ENCODE results near the gene MBD3L4. TPM values are rescaled to one million over a fixed set of nuclear protein-coding genes. Genes with fewer than 3 reads are reported as not detected.
A peak's percentile ranks its signal among the peaks of the same experiment; 100 is the strongest.

Gene MBD3L4
- total RNA-seq, 1 experiment from 2014 or later = not detected

GRCh38 chr19:7078008-7078407, 38.0 kb upstream of the MBD3L4 start:
- Histone ChIP-seq H3K27ac (ENCODE audit: low read depth, low read length) (no peak overlapping the region), H3K9me3 (ENCODE audit: control insufficient read depth in 1 of 2, insufficient read depth in 1 of 2, low read depth in 1 of 2, low read length in 2 of 2) (peaks cover 46 to 47% of the 10 kb centered on the region in 2 experiments; a peak in 3 of 4 replicates)
- DNase-seq (ENCODE audit: low read depth, low spot score) = no peak

GRCh38 chr19:7076151-7076550, 36.2 kb upstream of the MBD3L4 start:
- Histone ChIP-seq H3K27ac (ENCODE audit: low read depth, low read length) (no peak overlapping the region), H3K79me2 (ENCODE audit: insufficient read depth, low read length) (peaks cover 6% of the 10 kb centered on the region; the same call in 1 of the 2 replicates), H3K4me2 (ENCODE audit: low read length) (no peak overlapping the region), H3K9ac (ENCODE audit: low read length) (no peak overlapping the region), H4K20me1 (ENCODE audit: insufficient read depth) (no peaks in the 10 kb centered on the region), H2AFZ (ENCODE audit: low read depth, low read length, poor library complexity, severe bottlenecking) (no peak overlapping the region), H3K27me3 (ENCODE audit: insufficient read depth, low read length) (no peaks in the 10 kb centered on the region), H3K4me3 (replicated peaks in 1 of 2; ENCODE audit: low read depth in 1 of 2, low read length in 2 of 2) (no peak overlapping the region), H3K36me3 (ENCODE audit: control insufficient read depth in 1 of 2, insufficient read depth in 2 of 2, low read length in 2 of 2) (peaks cover 61 to 79% of the 10 kb centered on the region in 2 experiments), H3K4me1 (ENCODE audit: control insufficient read depth in 1 of 2, insufficient read depth in 2 of 2, low read length in 2 of 2) (no peaks in the 10 kb centered on the region), H3K9me2 (ENCODE audit: insufficient read depth) (no peaks in the 10 kb centered on the region), H3K9me3 (ENCODE audit: control insufficient read depth in 1 of 2, insufficient read depth in 1 of 2, low read depth in 1 of 2, low read length in 2 of 2) (peaks cover 27 to 28% of the 10 kb centered on the region in 2 experiments; a peak in 3 of 4 replicates)
- no peak for DNase-seq (ENCODE audit: low read depth, low spot score)
- intact Hi-C loops (cut with micrococcal nuclease) = no loop called here
- ChIA-PET CTCF (no interaction called here), POLR2A (no interaction called here), RAD21 (ENCODE audit: low non-redundant PET in 1 of 2, low total read pairs in 2 of 2, uncharacterized antibody in 2 of 2, unreplicated experiment in 2 of 2) (no interaction called here)
- TF ChIP-seq CBX3 (IDR thresholded peaks at IDR 0.05; ENCODE audit: low read depth) = no peak
- TF ChIP-seq ZNF274 (IDR thresholded peaks at IDR 0.05; ENCODE audit: low read depth, low read length) = no peak
- TF ChIP-seq ATF3 (IDR thresholded peaks at IDR 0.05) = no peak
- no peak for TF ChIP-seq ELF1 (IDR thresholded peaks at IDR 0.05; ENCODE audit: borderline replicate concordance, low read depth)
- no peak for TF ChIP-seq EGR1 (IDR thresholded peaks at IDR 0.05; ENCODE audit: low read depth)
- ATAC-seq = no peak
- BruUV-seq (replicated peaks) = no TSS peak

More at GRCh38 chr19:7078008-7078407, 38.0 kb upstream of the MBD3L4 start:
- Histone ChIP-seq H3K4me1 (ENCODE audit: control insufficient read depth in 1 of 2, insufficient read depth in 2 of 2, low read length in 2 of 2) (no peaks in the 10 kb centered on the region), H2AFZ (ENCODE audit: low read depth, low read length, poor library complexity, severe bottlenecking) (no peak overlapping the region), H3K27me3 (ENCODE audit: insufficient read depth, low read length) (no peaks in the 10 kb centered on the region), H4K20me1 (ENCODE audit: insufficient read depth) (no peaks in the 10 kb centered on the region), H3K9ac (ENCODE audit: low read length) (no peak overlapping the region), H3K4me3 (replicated peaks in 1 of 2; ENCODE audit: low read depth in 1 of 2, low read length in 2 of 2) (no peak overlapping the region), H3K79me2 (ENCODE audit: insufficient read depth, low read length) (0 out of 2 replicates have a peak, but pooled peaks cover 4% of the 10 kb centered on the region), H3K4me2 (ENCODE audit: low read length) (no peak overlapping the region), H3K36me3 (ENCODE audit: control insufficient read depth in 1 of 2, insufficient read depth in 2 of 2, low read length in 2 of 2) (peaks cover 68 to 86% of the 10 kb centered on the region in 2 experiments), H3K9me2 (ENCODE audit: insufficient read depth) (no peaks in the 10 kb centered on the region)
- no peak for ATAC-seq
- POLR2A ChIA-PET = interaction anchor here (0.6 kb wide), 1 partner anchor 9 kb away, joined by 3 read pairs; the partner anchor contains the start of gene ZNF557
- CTCF ChIA-PET = no interaction called here
- no TSS peak for BruUV-seq (replicated peaks)
- RAD21 ChIA-PET (ENCODE audit: low non-redundant PET in 1 of 2, low total read pairs in 2 of 2, uncharacterized antibody in 2 of 2, unreplicated experiment in 2 of 2) = no interaction called here
- intact Hi-C loops (cut with micrococcal nuclease) = no loop called here
- TF ChIP-seq TCF7L2 (IDR thresholded peaks at IDR 0.05; ENCODE audit: borderline replicate concordance, extremely low read depth, insufficient read depth, insufficient read length) = no peak
- peak; percentile 69; the same call in 1 of the 2 replicates for TF ChIP-seq CBX3 (IDR thresholded peaks at IDR 0.05; ENCODE audit: low read depth)
